ENCODE measurements around the gene RALY.
"Not testable (repeated sequence)": the region's sequence is repeated elsewhere in the genome, so short reads cannot be mapped to it uniquely, and the experiment has no call there.

Gene RALY

GRCh38 chr20:34105978-34106675 is 112.4 kb downstream of the RALY start:
- DNase-seq (ENCODE audit: low spot score), result no peak

GRCh38 chr20:34108616-34109174 is 115.0 kb downstream of the RALY start:
- no peak for DNase-seq (ENCODE audit: low spot score)

GRCh38 chr20:34109442-34109841 is 115.7 kb downstream of the RALY start:
- no peak for DNase-seq (ENCODE audit: low spot score)

- no peak for DNase-seq (ENCODE audit: low spot score)
Observed at GRCh38 chr20:34110025-34110744, 116.5 kb downstream of the RALY start.

- DNase-seq (ENCODE audit: low spot score), result no peak
Observed at GRCh38 chr20:34110745-34111641, 117.3 kb downstream of the RALY start.

- peak; percentile 98 for DNase-seq (ENCODE audit: low spot score)
Observed at GRCh38 chr20:34111702-34112599, 118.2 kb downstream of the RALY start, which contains the start of gene EIF2S2. TSS of gene EIF2S2 (minus strand) at chr20:34112243. CDS start at chr20:34112110, 133 bp downstream.

- no peak for DNase-seq (ENCODE audit: low spot score)
Observed at GRCh38 chr20:34112600-34113101, 118.9 kb downstream of the RALY start.

- DNase-seq (ENCODE audit: low spot score), result no peak
Observed at GRCh38 chr20:34114809-34115208, 121.1 kb downstream of the RALY start.

GRCh38 chr20:34115232-34115631 is 121.5 kb downstream of the RALY start:
- no peak for DNase-seq (ENCODE audit: low spot score)

GRCh38 chr20:34120213-34120612 is 126.5 kb downstream of the RALY start:
- DNase-seq (ENCODE audit: low spot score), result no peak

- DNase-seq (ENCODE audit: low spot score), result no peak
Observed at GRCh38 chr20:34122274-34122980, 128.7 kb downstream of the RALY start.

- DNase-seq (ENCODE audit: low spot score), result no peak
Observed at GRCh38 chr20:34123309-34123708, 129.6 kb downstream of the RALY start.

- no peak for DNase-seq (ENCODE audit: low spot score)
Observed at GRCh38 chr20:34124469-34125249, 130.9 kb downstream of the RALY start.

GRCh38 chr20:34127792-34128191 is 134.1 kb downstream of the RALY start:
- no peak for DNase-seq (ENCODE audit: low spot score)

- DNase-seq (ENCODE audit: low spot score), result peak; percentile 60
Observed at GRCh38 chr20:34129518-34130162, 135.9 kb downstream of the RALY start.

- no peak for DNase-seq (ENCODE audit: low spot score)
Observed at GRCh38 chr20:34131491-34131890, 137.8 kb downstream of the RALY start.

- DNase-seq (ENCODE audit: low spot score), result not testable (repeated sequence)
Observed at GRCh38 chr20:34132491-34132890, 138.8 kb downstream of the RALY start.

GRCh38 chr20:34132943-34133342 is 139.2 kb downstream of the RALY start:
- DNase-seq (ENCODE audit: low spot score), result not testable (repeated sequence)

- not testable (repeated sequence) for DNase-seq (ENCODE audit: low spot score)
Observed at GRCh38 chr20:34133365-34133860, 139.7 kb downstream of the RALY start.
